Measurements from ENCODE around the gene STK33. TPM values are rescaled to one million over a fixed set of nuclear protein-coding genes. Genes with fewer than 3 reads are reported as not detected.

Gene STK33
- total RNA-seq, 1 experiment from 2014 or later = 19.5 TPM

- Histone ChIP-seq H3K4me2 (ENCODE audit: insufficient read depth, insufficient read length, low read length) (no peak overlapping the region), H3K79me2 (ENCODE audit: insufficient read depth, low read length) (no peaks in the 10 kb centered on the region), H4K8ac (replicated peaks; ENCODE audit: insufficient read length, low read depth, low read length) (no peak overlapping the region), H2AFZ (ENCODE audit: low read length) (no peak overlapping the region), H2BK5ac (ENCODE audit: insufficient read length, low read length) (no peak overlapping the region), H3K56ac (ENCODE audit: insufficient read length, low read depth, low read length) (no peak overlapping the region), H3K27ac (ENCODE audit: insufficient read length, low read depth, low read length) (no peak overlapping the region), H3K79me1 (ENCODE audit: insufficient read depth, low read depth, low read length, poor library complexity, severe bottlenecking) (no peaks in the 10 kb centered on the region), H3K23ac (ENCODE audit: insufficient read length, low read depth, low read length) (no peak overlapping the region), H3K23me2 (ENCODE audit: insufficient read length, low read depth, low read length, poor library complexity, severe bottlenecking) (no peaks in the 10 kb centered on the region), H2BK20ac (ENCODE audit: low read depth, low read length, poor library complexity, severe bottlenecking) (no peak overlapping the region), H3K9ac (ENCODE audit: extremely low read depth, insufficient read length, low read length) (no peak overlapping the region), H4K91ac (ENCODE audit: insufficient read length, low read depth, low read length) (no peak overlapping the region), H3K9me3 (ENCODE audit: control insufficient read depth, low read depth, low read length) (no peaks in the 10 kb centered on the region), H3K4ac (ENCODE audit: low read depth, low read length) (no peak overlapping the region), H2AK5ac (ENCODE audit: insufficient read length, low read length) (no peak overlapping the region), H3T11ph (ENCODE audit: low read length) (no peak overlapping the region), H4K20me1 (ENCODE audit: control insufficient read depth, insufficient read depth, insufficient read length) (no peaks in the 10 kb centered on the region), H3K18ac (ENCODE audit: insufficient read length, low read depth, low read length) (no peak overlapping the region), H3K27me3 (ENCODE audit: insufficient read depth, low read length) (no peaks in the 10 kb centered on the region), H2BK15ac (ENCODE audit: low read depth, low read length) (no peak overlapping the region), H2BK120ac (ENCODE audit: low read depth, low read length, poor library complexity, severe bottlenecking) (no peak overlapping the region), H3K4me1 (ENCODE audit: insufficient read depth, low read length) (no peaks in the 10 kb centered on the region), H3K14ac (ENCODE audit: insufficient read depth, low read length) (no peak overlapping the region), H4K5ac (ENCODE audit: insufficient read length, low read depth, low read length) (no peak overlapping the region), H2BK12ac (ENCODE audit: insufficient read length, low read depth, low read length) (no peak overlapping the region)
- Mint-ChIP-seq H3K27me3 (ENCODE audit: low read depth) (peaks cover 3% of the 10 kb centered on the region), H3K4me1 (peaks cover 23 to 32% of the 10 kb centered on the region in 2 experiments), H3K9me3 (no peaks in the 10 kb centered on the region; a peak in 1 of 5 replicates), H3K27ac (peak overlapping the region; percentile 16 to 83 (median 61); a peak in 3 of 7 replicates), H3K36me3 (ENCODE audit: insufficient read depth in 1 of 3, low read depth in 3 of 3) (no peaks in the 10 kb centered on the region), H3K4me3 (no peak overlapping the region)
- DNase-seq = no peak
- WGBS (ENCODE audit: extremely low coverage, insufficient read length, low lambda C conversion rate) = no CpG with 5 or more reads among the region's 5 CpGs
- no peak for TF ChIP-seq CTCF (conservative IDR thresholded peaks at IDR 0.05)
Measured at GRCh38 chr11:8341996-8342395, 252.0 kb downstream of the STK33 start.

Other genes starting within 250 kb of the STK33 start
- 2.0 and 2.1 TPM in 2 replicates for gene TRIM66, start 88.4 kb upstream of the STK33 start, total RNA-seq (2021)
- gene RPL27A, start 88.6 kb upstream of the STK33 start, total RNA-seq (2021) = 1,150 and 1,152 TPM in 2 replicates

All from H9 (cell line).